Right atrium auricular region (tissue), 2 donors: ENCODE measurements around the gene ACE. TPM values are rescaled to one million over a fixed set of nuclear protein-coding genes. Genes with fewer than 3 reads are reported as not detected.

ENCODE experiments used
- DNase-seq: peaks from one replicate; pipeline ENCODE4 v3.0.0-alpha.2; 2019; ENCODE audit warnings: low spot score
- H3K27ac ChIP-seq, 2 donors: fragments of 200-600 bp; sonication (generic); 1 replicate in 1 of 2; 2 replicates in 1 of 2; pipeline ENCODE4 v1.5.1; 2016 to 2019
- H3K27me3 ChIP-seq, 2 donors: fragments of 200-600 bp; sonication (generic); one replicate each; pipeline versions ENCODE4 v1.5.1 to v1.6.0; 2017 to 2019
- H3K36me3 ChIP-seq: fragments of 200-600 bp; sonication (generic); one replicate; pipeline ENCODE4 v1.5.1; 2016
- H3K4me1 ChIP-seq, 2 donors: fragments of 200-600 bp; sonication (generic); one replicate each; pipeline versions ENCODE4 v1.5.1 to v1.6.0; 2017 to 2019
- H3K4me3 ChIP-seq, 2 donors: fragments of 200-600 bp; sonication (generic); 1 replicate in 1 of 2; 2 replicates in 1 of 2; pipeline ENCODE4 v1.5.1; 2017 to 2019; ENCODE audit warnings: mild to moderate bottlenecking in 1 of 2, moderate library complexity in 1 of 2
- H3K9me3 ChIP-seq, 2 donors: fragments of 200-600 bp; sonication (generic); one replicate each; pipeline ENCODE4 v1.5.1; 2019
- total RNA-seq, 2 donors: library from RNA; depleted of rRNA; stranded (reverse); fragments of >200 nt; gene quantifications; one replicate each; pipeline ENCODE4 v1.1.0, GENCODE V29; 2016
- TF ChIP-seq, protein P1 (sequence below), 2 donors: fragments of 200-600 bp; sonication (generic); IDR thresholded peaks; one replicate each; pipeline ENCODE4 v1.5.1; 2019; ENCODE audit warnings: antibody characterized with exemption in 2 of 2

The ACE gene
- total RNA-seq, 2 donors from 2014 or later: 3.4 to 4.0 TPM

DNA sequence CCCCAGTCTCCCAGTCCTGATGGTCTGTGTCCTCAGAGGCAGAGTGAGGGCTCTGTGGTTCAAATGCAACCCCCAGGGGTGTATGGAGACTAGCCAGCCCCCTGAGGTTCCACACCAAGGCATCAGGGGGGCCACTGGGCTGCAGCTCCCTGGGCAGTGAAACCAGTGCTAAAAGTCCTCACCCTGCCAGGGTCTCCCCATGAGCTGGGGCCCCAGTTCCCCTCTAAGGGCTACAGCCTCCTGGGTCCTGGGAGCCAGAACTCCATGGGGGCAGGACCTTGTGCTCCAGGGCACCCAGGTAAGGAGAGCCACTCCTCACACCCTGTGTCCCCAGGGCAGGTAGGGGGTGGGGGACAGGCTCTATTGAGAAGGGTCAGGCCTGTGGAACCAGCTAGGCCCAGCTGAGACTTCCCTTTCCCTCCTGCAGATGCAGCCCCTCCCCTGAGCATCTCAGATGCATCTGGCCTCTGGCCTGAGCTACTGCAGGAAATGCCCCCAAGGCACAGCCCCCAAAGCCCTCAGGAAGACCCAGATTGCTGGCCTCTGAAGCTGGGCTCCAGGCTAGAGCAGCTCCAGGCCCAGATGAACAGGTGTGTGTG, 67.1 kb downstream of the ACE start:
- TF ChIP-seq, protein P1, sequence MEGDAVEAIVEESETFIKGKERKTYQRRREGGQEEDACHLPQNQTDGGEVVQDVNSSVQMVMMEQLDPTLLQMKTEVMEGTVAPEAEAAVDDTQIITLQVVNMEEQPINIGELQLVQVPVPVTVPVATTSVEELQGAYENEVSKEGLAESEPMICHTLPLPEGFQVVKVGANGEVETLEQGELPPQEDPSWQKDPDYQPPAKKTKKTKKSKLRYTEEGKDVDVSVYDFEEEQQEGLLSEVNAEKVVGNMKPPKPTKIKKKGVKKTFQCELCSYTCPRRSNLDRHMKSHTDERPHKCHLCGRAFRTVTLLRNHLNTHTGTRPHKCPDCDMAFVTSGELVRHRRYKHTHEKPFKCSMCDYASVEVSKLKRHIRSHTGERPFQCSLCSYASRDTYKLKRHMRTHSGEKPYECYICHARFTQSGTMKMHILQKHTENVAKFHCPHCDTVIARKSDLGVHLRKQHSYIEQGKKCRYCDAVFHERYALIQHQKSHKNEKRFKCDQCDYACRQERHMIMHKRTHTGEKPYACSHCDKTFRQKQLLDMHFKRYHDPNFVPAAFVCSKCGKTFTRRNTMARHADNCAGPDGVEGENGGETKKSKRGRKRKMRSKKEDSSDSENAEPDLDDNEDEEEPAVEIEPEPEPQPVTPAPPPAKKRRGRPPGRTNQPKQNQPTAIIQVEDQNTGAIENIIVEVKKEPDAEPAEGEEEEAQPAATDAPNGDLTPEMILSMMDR (IDR thresholded peaks at IDR 0.05): no peak
- Histone ChIP-seq H3K36me3 (no peaks in the 10 kb centered on the region), H3K4me3 (no peak overlapping the region)

DNA sequence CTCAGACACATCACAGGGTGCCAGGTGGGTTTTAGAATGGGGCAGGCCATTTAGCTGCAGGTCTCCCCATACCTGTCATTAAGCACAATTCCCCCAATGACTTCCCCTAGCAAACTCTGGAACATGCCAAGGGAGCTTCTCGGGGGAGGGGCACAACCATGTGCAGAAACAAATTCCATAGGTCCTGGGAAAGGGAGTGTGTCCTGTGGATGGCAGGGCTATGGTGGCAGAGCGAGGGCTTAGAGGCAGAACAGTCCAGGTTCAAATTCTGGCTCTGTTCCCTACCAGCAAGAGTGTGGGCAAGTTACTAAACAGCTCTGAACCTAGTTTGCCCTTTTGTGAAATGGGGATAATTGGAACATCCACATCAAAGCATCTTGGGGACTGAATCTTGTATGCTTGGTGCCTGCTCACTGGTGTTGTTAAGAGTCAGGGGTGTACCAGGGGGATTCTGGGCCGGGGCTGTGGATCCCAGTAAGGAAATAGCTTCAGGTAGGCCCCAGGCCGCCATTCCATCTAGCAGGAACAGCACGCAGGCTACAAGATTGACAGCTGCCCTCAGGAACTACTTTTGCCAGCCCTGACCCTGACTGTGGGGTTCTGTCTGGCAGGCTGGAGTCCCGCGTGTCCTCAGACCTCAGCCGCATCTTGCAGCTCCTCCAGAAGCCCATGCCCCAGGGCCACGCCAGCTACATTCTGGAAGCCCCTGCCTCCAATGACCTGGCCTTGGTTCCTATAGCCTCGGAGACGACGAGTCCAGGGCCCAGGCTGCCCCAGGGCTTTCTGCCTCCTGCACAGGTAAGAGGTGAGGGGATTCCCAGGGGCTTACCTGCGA, 67.8 kb downstream of the ACE start:
- Histone ChIP-seq H3K27ac (no peak overlapping the region), H3K9me3 (no peaks in the 10 kb centered on the region), H3K27me3 (no peaks in the 10 kb centered on the region), H3K4me1 (peaks cover 0 to 7% of the 10 kb centered on the region in 2 donors), H3K36me3 (no peaks in the 10 kb centered on the region), H3K4me3 (no peak overlapping the region)
- TF ChIP-seq, protein P1 (IDR thresholded peaks at IDR 0.05): no peak
- no peak for DNase-seq

More for the DNA sequence above, 67.1 kb downstream of the ACE start:
- H3K4me1 ChIP-seq: no peaks in the 10 kb centered on the region
- no peaks in the 10 kb centered on the region for H3K9me3 ChIP-seq
- no peaks in the 10 kb centered on the region for H3K27me3 ChIP-seq
- H3K27ac ChIP-seq: no peak overlapping the region
- DNase-seq: no peak

DNA sequence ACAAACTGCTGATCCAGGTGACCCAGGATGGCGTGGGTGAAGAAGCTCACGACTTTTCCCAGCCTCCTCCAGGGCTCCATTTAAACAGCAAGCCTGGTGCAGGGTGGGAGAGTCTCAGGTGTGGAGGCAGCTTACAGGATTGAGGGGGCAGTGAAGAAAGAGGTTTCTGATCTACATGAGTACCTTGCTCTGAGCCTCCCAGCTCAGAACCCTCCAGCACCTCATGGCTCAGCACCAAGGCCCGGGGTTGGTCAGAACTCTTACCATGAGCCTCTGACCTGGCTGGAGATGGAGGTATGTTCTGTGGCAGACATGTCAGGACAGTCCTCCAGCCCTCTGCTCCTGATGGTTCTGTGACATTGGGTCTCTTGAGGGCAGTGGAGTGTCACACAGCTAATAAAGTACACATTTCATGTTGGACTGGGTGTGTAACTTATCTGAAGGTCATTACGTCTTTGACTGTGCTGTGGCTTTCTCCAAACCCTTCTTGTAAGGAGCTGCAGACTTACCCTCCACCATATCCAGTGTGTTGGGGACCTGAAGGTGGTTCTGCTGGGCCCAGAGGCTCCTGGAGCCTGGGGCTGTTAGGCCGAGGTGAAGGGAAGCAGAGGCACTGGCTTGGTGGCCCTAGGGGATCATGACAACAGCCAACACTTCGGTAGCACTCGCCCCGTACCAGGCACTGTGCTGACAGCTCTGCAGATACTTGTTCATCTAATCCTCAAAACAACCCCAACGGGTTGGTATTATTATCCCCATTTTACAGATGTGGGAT, 69.6 kb downstream of the ACE start:
- Histone ChIP-seq H3K9me3 (no peaks in the 10 kb centered on the region), H3K4me1 (peaks cover 0 to 16% of the 10 kb centered on the region in 2 donors), H3K36me3 (no peaks in the 10 kb centered on the region), H3K27ac (no peak overlapping the region), H3K27me3 (no peaks in the 10 kb centered on the region), H3K4me3 (no peak overlapping the region)
- no peak for DNase-seq
- TF ChIP-seq, protein P1 (IDR thresholded peaks at IDR 0.05): no peak

DNA sequence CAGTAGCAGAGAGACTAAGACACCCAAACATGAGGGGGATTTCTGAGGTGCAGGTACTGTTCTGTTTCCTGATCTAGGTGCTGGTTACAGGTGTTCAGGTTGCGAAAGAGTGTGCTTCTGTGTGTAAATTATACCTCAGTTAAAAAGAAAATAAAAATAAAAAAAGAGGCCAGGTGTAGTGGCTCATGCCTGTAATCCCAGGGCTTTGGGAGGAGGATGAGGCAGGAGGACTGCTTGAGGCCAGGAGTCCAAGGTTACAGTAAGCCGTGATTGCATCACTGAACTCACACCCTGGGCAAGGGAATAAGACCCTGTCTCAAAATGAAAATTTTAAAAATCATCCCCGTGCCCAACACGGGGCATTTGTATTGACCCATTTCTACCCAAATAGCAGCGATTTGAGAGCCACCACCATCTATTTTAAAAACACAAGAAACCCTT, 70.2 kb downstream of the ACE start:
- no peak for DNase-seq
- no peaks in the 10 kb centered on the region for H3K27me3 ChIP-seq
- no peak overlapping the region for H3K27ac ChIP-seq
- H3K4me1 ChIP-seq: peaks cover 0 to 21% of the 10 kb centered on the region in 2 donors
- TF ChIP-seq, protein P1 (IDR thresholded peaks at IDR 0.05): no peak
- no peak overlapping the region for H3K4me3 ChIP-seq
- H3K36me3 ChIP-seq: no peaks in the 10 kb centered on the region
- no peaks in the 10 kb centered on the region for H3K9me3 ChIP-seq

Other genes starting within 250 kb of the ACE start
- gene CYB561, start 30.8 kb upstream of the ACE start, total RNA-seq: 10 to 100 TPM; 13.4 to 13.7 TPM
- gene KCNH6, start 46.3 kb downstream of the ACE start, total RNA-seq: not detected
- gene DCAF7, start 73.4 kb downstream of the ACE start, total RNA-seq: 10 to 100 TPM; 26.9 to 31.8 TPM
- gene TACO1, start 123.8 kb downstream of the ACE start, total RNA-seq: 10 to 100 TPM; 18.2 to 27.7 TPM
- gene MAP3K3, start 145.4 kb downstream of the ACE start, total RNA-seq: 10 to 100 TPM; 38.2 to 94.7 TPM
- gene LIMD2, start 223.1 kb downstream of the ACE start, total RNA-seq: 1 to 10 TPM; 2.7 to 5.6 TPM